NCI-H526 treated with DMSO at 0.1 percent for 48 hours (cell line): ENCODE measurements around the gene LDLR.
"Not testable (repeated sequence)": the region's sequence is repeated elsewhere in the genome, so short reads cannot be mapped to it uniquely, and the experiment has no call there.

ENCODE experiments used
- DNase-seq: peaks from one replicate; lab custom pipeline; 2025; lab: John Stamatoyannopoulos, UW

The LDLR gene

GRCh38 chr19:11174336-11174735 lies 85.1 kb downstream of the LDLR start:
- no peak for DNase-seq

DNA sequence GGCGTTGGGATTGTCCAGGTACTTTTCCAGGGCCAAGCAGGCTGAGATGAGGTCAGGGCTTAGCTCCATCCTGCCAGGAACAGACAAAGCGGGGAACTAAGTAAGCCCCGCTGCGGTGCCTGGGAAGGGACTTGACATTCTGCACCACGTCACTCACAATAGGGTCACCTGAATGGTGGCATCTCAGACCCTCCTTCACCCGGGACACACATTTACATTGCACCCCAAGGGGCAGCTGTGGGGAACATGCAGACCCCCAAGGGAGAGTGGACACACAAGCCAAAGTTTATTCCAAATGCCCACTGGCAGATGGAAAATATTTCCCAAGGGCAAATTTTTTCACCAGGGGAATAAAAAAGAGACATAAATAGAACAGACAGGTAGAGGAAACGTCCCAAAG lies 86.7 kb downstream of the LDLR start:
- no peak for DNase-seq

GRCh38 chr19:11176466-11177193 lies 87.4 kb downstream of the LDLR start:
- DNase-seq: no peak

- DNase-seq: no peak
Measured at GRCh38 chr19:11177592-11177991, 88.3 kb downstream of the LDLR start.

DNA sequence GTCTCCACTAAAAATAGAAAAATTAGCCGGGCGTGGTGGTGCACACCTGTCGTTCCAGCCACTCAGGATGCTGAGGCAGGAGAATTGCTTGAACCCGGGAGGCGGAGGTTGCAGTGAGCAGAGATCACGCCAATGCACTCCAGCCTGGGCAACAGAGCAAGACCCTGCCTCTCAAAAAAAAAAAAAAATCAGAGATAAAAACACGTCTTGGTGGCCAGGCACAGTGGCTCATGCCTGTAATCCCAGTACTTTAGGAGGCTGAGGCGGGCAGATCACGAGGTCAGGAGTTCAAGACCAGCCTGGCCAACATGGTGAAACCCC lies 89.8 kb downstream of the LDLR start:
- DNase-seq: not testable (repeated sequence)

GRCh38 chr19:11179716-11180297 lies 90.5 kb downstream of the LDLR start:
- DNase-seq: no peak

GRCh38 chr19:11180346-11180745 lies 91.1 kb downstream of the LDLR start:
- no peak for DNase-seq

DNA sequence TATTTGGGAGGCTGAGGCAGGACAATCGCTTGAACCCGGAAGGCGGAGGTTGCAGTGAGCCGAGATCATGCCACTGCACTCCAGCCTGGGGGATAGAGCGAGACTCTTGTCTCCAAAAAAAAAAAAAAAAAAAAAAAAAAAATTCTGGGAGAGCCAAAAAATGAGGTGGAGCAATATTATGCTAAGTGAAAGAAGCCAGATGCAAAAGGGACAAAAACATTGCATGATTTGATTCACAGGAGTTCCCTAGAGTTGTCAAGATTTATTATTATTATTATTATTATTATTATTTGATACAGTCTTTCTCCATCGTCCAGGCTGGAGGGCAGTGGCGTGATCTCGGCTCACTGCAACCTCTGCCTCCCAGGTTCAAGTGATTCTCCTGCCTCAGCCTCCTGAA lies 91.7 kb downstream of the LDLR start:
- not testable (repeated sequence) for DNase-seq

DNA sequence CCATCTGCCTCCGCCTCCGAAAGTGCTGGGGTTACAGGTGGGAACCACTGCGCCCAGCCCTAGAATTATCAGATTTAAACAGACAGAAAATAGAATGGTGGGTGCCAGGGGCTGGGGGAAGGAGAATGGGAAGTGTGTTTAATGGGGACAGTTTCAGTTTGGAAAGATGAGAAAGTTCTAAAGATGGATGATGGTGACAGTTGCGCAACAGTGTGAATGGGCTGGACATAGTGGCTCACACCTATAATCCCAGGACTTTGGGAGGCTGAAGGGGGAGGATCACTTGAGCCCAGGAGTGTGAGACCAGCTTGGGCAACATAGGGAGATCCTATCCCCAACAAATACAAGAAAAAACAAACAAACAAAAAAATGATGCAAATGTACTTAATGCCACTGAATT lies 92.2 kb downstream of the LDLR start:
- DNase-seq: no peak
